Fibroblast of lung (primary cell): ENCODE measurements around the gene GNAI1. TPM values are rescaled to one million over a fixed set of nuclear protein-coding genes. Genes with fewer than 3 reads are reported as not detected.

Source experiments
- DNase-seq, 2 donors: peaks; one replicate each; pipeline versions ENCODE4 v3.0.0 to v3.0.0-alpha.2; 2010; ENCODE audit warnings: low read depth in 2 of 2
- H2AFZ ChIP-seq: 2 replicates; pipeline ENCODE4 v1.5.1; 2012; ENCODE audit warnings: low read length, control low read depth, inconsistent platforms
- H3K27ac ChIP-seq: 2 replicates; pipeline ENCODE4 v1.5.1; 2011; ENCODE audit warnings: low read length, control low read depth; ENCODE audit not compliant: insufficient read depth
- H3K27me3 ChIP-seq: 2 replicates; pipeline ENCODE4 v1.5.1; 2011; ENCODE audit warnings: mild to moderate bottlenecking, low read length; ENCODE audit not compliant: control insufficient read depth, insufficient read depth
- H3K36me3 ChIP-seq: 2 replicates; pipeline ENCODE4 v1.5.1; 2011; ENCODE audit warnings: low read length; ENCODE audit not compliant: control insufficient read depth, insufficient read depth
- H3K4me1 ChIP-seq: 2 replicates; pipeline ENCODE4 v1.5.1; 2011; ENCODE audit warnings: low read length; ENCODE audit not compliant: control insufficient read depth, insufficient read depth; ENCODE audit errors: extremely low read depth
- H3K4me2 ChIP-seq: 2 replicates; pipeline ENCODE4 v1.5.1; 2011; ENCODE audit warnings: low read length, control low read depth; ENCODE audit not compliant: insufficient read depth; ENCODE audit errors: extremely low read depth
- H3K4me3 ChIP-seq, 4 experiments: fragments of 200-600 bp in 1 of 4; sonication (generic) in 1 of 4; replicated peaks in 1 of 4; 2 replicates each; pipeline ENCODE4 v1.5.1; 2011 to 2016; ENCODE audit warnings: low read length in 4 of 4, low read depth in 3 of 4, mild to moderate bottlenecking in 3 of 4, control low read depth in 2 of 4, inconsistent platforms in 1 of 4, mixed read lengths in 1 of 4; ENCODE audit not compliant: insufficient read depth in 1 of 4; ENCODE audit errors: control extremely low read depth in 1 of 4
- H3K79me2 ChIP-seq: 2 replicates; pipeline ENCODE4 v1.5.1; 2012; ENCODE audit warnings: mild to moderate bottlenecking, low read length, inconsistent platforms; ENCODE audit not compliant: control insufficient read depth, insufficient read depth
- H3K9ac ChIP-seq: 2 replicates; pipeline ENCODE4 v1.5.1; 2011; ENCODE audit warnings: mild to moderate bottlenecking, low read length, control low read depth; ENCODE audit not compliant: insufficient read depth
- H3K9me3 ChIP-seq: 2 replicates; pipeline ENCODE4 v1.5.1; 2012; ENCODE audit warnings: low read depth, low read length; ENCODE audit not compliant: control insufficient read depth, insufficient read depth
- H4K20me1 ChIP-seq: 2 replicates; pipeline ENCODE4 v1.5.1; 2011; ENCODE audit warnings: low read length; ENCODE audit not compliant: control insufficient read depth, insufficient read depth; ENCODE audit errors: extremely low read depth
- CTCF ChIP-seq, 2 donors: IDR thresholded peaks in 1 of 2; conservative IDR thresholded peaks in 1 of 2; 1 replicate in 1 of 2; 2 replicates in 1 of 2; pipeline ENCODE4 v1.5.1; 2011 to 2012; ENCODE audit warnings: low read length in 2 of 2, control low read depth in 1 of 2, inconsistent platforms in 1 of 2, low read depth in 1 of 2, mild to moderate bottlenecking in 1 of 2
- EZH2 ChIP-seq: IDR thresholded peaks from 2 replicates; pipeline ENCODE4 v1.5.1; 2012; ENCODE audit warnings: low read length, control low read depth, mild to moderate bottlenecking; ENCODE audit errors: missing control alignments
- polyA plus RNA-seq, 2 donors: library from polyadenylated mRNA; depleted of rRNA in 1 of 2; stranded (reverse) in 1 of 2; unstranded in 1 of 2; fragments of >200 nt; gene quantifications; 2 replicates each; pipeline ENCODE4 v1.2.1, GENCODE V29; 2011 to 2012; ENCODE audit warnings: missing spikeins in 1 of 2
- total RNA-seq: library from RNA; depleted of rRNA; stranded (reverse); fragments of >200 nt; gene quantifications from 2 replicates; pipeline ENCODE4 v1.2.1, GENCODE V29; 2014

The GNAI1 gene
- total and polyA plus RNA-seq, 2 donors (not counting 1 experiment from before 2014, with no cell fraction given), result 68.9 to 81.8 TPM

GRCh38 chr7:80183900-80184685 lies 49.5 kb downstream of the GNAI1 start:
- Histone ChIP-seq H4K20me1 (no peaks in the 10 kb centered on the region), H3K79me2 (peaks cover 37% of the 10 kb centered on the region), H3K4me1 (peaks cover 5% of the 10 kb centered on the region)

GRCh38 chr7:80184693-80185092 lies 50.1 kb downstream of the GNAI1 start:
- no peak for DNase-seq
- Histone ChIP-seq H3K9me3 (no peaks in the 10 kb centered on the region), H3K79me2 (peaks cover 37% of the 10 kb centered on the region), H3K9ac (no peak overlapping the region), H3K27ac (no peak overlapping the region), H3K4me2 (no peak overlapping the region), H3K4me1 (peaks cover 5% of the 10 kb centered on the region), H3K4me3 (no peak overlapping the region), H4K20me1 (no peaks in the 10 kb centered on the region), H2AFZ (no peak overlapping the region), H3K36me3 (no peaks in the 10 kb centered on the region), H3K27me3 (no peaks in the 10 kb centered on the region)
- TF ChIP-seq CTCF (conservative IDR thresholded peaks at IDR 0.05 in 1 of 2, IDR thresholded peaks at IDR 0.05 in 1 of 2; ENCODE audit: low read depth in 1 of 2, low read length in 2 of 2), result no peak
- TF ChIP-seq EZH2, result no peak

More at GRCh38 chr7:80183900-80184685, 49.5 kb downstream of the GNAI1 start:
- DNase-seq, result peak; percentile 13 to 15
- TF ChIP-seq EZH2 (no peak), CTCF (conservative IDR thresholded peaks at IDR 0.05 in 1 of 2, IDR thresholded peaks at IDR 0.05 in 1 of 2; ENCODE audit: low read depth in 1 of 2, low read length in 2 of 2) (no peak)
- Histone ChIP-seq H2AFZ (no peak overlapping the region), H3K4me2 (no peak overlapping the region), H3K9ac (no peak overlapping the region), H3K9me3 (no peaks in the 10 kb centered on the region), H3K27me3 (no peaks in the 10 kb centered on the region), H3K4me3 (no peak overlapping the region), H3K36me3 (no peaks in the 10 kb centered on the region), H3K27ac (no peak overlapping the region)

- Histone ChIP-seq H2AFZ (no peak overlapping the region), H3K9me3 (no peaks in the 10 kb centered on the region), H3K27me3 (no peaks in the 10 kb centered on the region), H3K27ac (no peak overlapping the region), H3K4me2 (no peak overlapping the region), H3K4me3 (no peak overlapping the region), H4K20me1 (no peaks in the 10 kb centered on the region), H3K79me2 (peaks cover 34% of the 10 kb centered on the region), H3K9ac (no peak overlapping the region), H3K36me3 (no peaks in the 10 kb centered on the region), H3K4me1 (peaks cover 5% of the 10 kb centered on the region)
- no peak for TF ChIP-seq EZH2
- TF ChIP-seq CTCF (conservative IDR thresholded peaks at IDR 0.05 in 1 of 2, IDR thresholded peaks at IDR 0.05 in 1 of 2; ENCODE audit: low read depth in 1 of 2, low read length in 2 of 2), result no peak
- DNase-seq, result peak in 1 of 2 donors; percentile 19
These were observed 50.9 kb downstream of the GNAI1 start for GRCh38 chr7:80185571-80185970.
